ENCODE data around the gene INTS6L. TPM values are rescaled to one million over a fixed set of nuclear protein-coding genes. Genes with fewer than 3 reads are reported as not detected.
A peak's percentile ranks its signal among the peaks of the same experiment; 100 is the strongest.

The INTS6L gene
- total RNA-seq, 1 donor from 2014 or later: 12.9 TPM

DNA sequence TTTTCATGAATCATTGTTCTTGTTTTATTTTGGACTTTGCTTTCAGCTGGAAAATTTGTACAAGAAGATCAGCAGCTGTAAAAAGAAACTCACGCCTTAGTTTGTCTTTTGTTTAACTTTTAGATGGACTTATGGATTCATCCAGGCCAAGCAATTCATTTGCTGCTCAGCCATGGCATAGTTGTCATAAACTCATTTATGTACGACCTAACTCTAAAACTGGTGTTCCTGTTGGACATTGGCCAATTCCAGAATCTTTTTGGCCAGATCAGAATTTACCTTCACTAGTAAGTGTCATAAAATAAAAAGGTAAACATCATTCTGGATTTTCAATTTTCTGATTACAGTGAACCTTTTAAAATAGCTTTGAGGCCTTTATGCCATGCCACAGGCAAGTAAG lies 29.1 kb downstream of the INTS6L start:
- Mint-ChIP-seq H3K27ac (no peak overlapping the region), H3K9me3 (no peaks in the 10 kb centered on the region), H3K36me3 (peaks cover 4% of the 10 kb centered on the region), H3K4me3 (no peak overlapping the region), H3K4me1 (ENCODE audit: unreplicated experiment) (peaks cover 3% of the 10 kb centered on the region), H3K27me3 (no peaks in the 10 kb centered on the region)
- DNase-seq (ENCODE audit: extremely low spot score, unreplicated experiment): no peak
- TF ChIP-seq, protein P1, sequence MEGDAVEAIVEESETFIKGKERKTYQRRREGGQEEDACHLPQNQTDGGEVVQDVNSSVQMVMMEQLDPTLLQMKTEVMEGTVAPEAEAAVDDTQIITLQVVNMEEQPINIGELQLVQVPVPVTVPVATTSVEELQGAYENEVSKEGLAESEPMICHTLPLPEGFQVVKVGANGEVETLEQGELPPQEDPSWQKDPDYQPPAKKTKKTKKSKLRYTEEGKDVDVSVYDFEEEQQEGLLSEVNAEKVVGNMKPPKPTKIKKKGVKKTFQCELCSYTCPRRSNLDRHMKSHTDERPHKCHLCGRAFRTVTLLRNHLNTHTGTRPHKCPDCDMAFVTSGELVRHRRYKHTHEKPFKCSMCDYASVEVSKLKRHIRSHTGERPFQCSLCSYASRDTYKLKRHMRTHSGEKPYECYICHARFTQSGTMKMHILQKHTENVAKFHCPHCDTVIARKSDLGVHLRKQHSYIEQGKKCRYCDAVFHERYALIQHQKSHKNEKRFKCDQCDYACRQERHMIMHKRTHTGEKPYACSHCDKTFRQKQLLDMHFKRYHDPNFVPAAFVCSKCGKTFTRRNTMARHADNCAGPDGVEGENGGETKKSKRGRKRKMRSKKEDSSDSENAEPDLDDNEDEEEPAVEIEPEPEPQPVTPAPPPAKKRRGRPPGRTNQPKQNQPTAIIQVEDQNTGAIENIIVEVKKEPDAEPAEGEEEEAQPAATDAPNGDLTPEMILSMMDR (conservative IDR thresholded peaks at IDR 0.05): no peak

DNA sequence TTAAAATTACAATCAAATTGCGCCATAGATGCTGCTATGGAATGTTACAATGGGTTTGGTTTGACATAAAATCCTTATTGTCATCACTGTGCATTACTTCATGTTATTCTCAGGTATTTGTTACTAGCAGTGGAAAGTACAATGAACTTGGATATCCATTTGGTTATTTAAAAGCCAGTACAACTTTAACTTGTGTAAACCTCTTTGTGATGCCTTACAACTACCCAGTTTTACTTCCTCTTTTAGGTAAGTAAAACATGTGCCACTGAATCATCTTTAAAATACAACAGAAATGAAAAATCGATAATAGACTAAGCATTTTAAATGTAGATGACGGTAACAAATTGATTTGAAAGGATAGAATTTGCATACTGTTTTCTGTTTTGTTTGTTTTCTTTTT lies 35.6 kb downstream of the INTS6L start:
- H3K4me3 Mint-ChIP-seq: no peak overlapping the region
- no peaks in the 10 kb centered on the region for H3K27me3 Mint-ChIP-seq
- peaks cover 7% of the 10 kb centered on the region for H3K36me3 Mint-ChIP-seq
- H3K9me3 Mint-ChIP-seq: no peaks in the 10 kb centered on the region
- TF ChIP-seq, protein P1 (conservative IDR thresholded peaks at IDR 0.05): no peak
- no peak overlapping the region for H3K27ac Mint-ChIP-seq
- H3K4me1 Mint-ChIP-seq (ENCODE audit: unreplicated experiment): no peaks in the 10 kb centered on the region
- no peak for DNase-seq (ENCODE audit: extremely low spot score, unreplicated experiment)

DNA sequence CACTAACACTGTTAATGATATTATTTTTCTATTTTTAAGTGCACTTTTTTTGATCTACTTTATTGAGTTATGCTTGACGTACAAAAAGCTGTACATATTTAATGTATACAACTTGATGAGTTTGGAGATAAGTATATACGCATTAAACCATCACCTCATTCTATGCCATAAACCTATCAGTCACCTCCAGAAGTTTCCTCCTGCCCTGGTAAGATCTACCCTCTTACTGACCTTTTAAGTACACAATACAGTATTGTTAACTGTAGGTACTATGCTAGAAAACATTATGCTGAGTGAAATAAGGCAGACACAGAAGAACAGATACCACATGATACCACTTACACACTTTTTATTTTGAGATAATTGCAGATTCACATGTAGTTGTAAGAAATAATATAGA lies 36.9 kb downstream of the INTS6L start:
- H3K4me1 Mint-ChIP-seq (ENCODE audit: unreplicated experiment): no peaks in the 10 kb centered on the region
- H3K4me3 Mint-ChIP-seq: no peak overlapping the region
- TF ChIP-seq, protein P1 (conservative IDR thresholded peaks at IDR 0.05): no peak
- H3K9me3 Mint-ChIP-seq: no peaks in the 10 kb centered on the region
- H3K27ac Mint-ChIP-seq: no peak overlapping the region
- H3K36me3 Mint-ChIP-seq: peaks cover 3% of the 10 kb centered on the region
- no peaks in the 10 kb centered on the region for H3K27me3 Mint-ChIP-seq
- no peak for DNase-seq (ENCODE audit: extremely low spot score, unreplicated experiment)

DNA sequence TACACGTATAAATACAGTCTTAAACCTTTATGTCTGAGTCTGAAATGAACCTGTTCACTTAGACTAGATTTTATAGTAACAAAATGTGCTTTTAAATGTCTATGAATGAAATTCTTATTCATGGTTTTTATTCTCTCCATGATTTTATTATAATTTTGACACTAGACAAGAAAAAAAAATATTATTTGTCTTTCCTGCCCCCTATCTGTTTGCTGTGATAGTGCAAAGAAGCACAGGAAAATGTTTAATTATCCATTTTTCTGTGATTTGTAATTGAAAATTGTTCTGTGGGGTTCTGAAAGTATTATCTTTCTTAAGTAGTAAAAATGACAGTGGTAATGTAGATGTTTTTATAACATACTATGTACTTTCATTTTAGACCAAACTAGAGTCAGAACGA lies 52.0 kb downstream of the INTS6L start:
- no peak overlapping the region for H3K27ac Mint-ChIP-seq
- no peaks in the 10 kb centered on the region for H3K4me1 Mint-ChIP-seq (ENCODE audit: unreplicated experiment)
- no peaks in the 10 kb centered on the region for H3K27me3 Mint-ChIP-seq
- TF ChIP-seq, protein P1 (conservative IDR thresholded peaks at IDR 0.05): peak; percentile 71
- DNase-seq (ENCODE audit: extremely low spot score, unreplicated experiment): no peak
- peaks cover 6% of the 10 kb centered on the region for H3K36me3 Mint-ChIP-seq
- H3K4me3 Mint-ChIP-seq: no peak overlapping the region
- H3K9me3 Mint-ChIP-seq: no peaks in the 10 kb centered on the region

DNA sequence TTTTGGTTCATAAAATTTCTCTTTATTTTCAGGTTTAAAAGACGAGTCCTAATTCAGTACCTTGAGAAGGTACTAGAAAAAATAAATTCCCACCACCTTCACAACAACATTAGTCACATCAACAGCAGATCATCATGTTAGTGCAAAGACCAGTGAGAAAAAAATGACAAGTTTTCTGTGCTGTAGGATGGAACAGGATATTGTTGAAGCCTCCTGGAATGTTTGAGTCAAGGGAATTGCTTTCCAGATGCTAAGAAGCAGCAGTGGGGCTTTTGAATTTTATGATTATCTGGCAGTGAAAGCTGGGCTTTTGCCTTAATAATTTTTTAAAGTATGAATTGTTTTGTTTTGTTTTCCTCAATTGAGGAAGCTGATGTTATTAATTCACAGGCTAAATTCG lies 61.0 kb downstream of the INTS6L start:
- TF ChIP-seq, protein P1 (conservative IDR thresholded peaks at IDR 0.05): no peak
- Mint-ChIP-seq H3K4me1 (ENCODE audit: unreplicated experiment) (no peaks in the 10 kb centered on the region), H3K4me3 (no peak overlapping the region), H3K27me3 (no peaks in the 10 kb centered on the region), H3K27ac (no peak overlapping the region), H3K36me3 (peaks cover 16% of the 10 kb centered on the region), H3K9me3 (peaks cover 5% of the 10 kb centered on the region)
- no peak for DNase-seq (ENCODE audit: extremely low spot score, unreplicated experiment)

DNA sequence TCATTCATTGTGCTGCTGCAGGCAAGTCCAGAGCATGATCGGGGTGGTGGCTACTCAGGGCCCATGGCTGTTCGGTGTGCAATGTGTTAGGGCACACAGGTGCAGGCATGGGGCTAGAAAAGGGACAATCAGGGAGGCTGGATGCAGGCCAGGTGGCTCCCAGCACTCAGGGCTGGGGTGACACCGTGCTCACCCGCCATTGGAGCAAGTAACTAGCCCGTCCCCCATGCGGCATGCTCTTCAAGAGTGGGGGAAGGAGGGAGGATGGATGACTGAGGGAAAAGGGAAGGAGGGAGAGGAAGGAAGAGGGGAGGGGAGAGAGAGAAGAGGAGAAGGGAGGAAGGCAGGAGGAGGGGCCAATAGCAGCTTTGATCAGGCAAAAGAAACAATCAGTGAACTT lies 64.7 kb downstream of the INTS6L start:
- TF ChIP-seq, protein P1 (conservative IDR thresholded peaks at IDR 0.05): no peak
- H3K4me1 Mint-ChIP-seq (ENCODE audit: unreplicated experiment): no peaks in the 10 kb centered on the region
- peaks cover 5% of the 10 kb centered on the region for H3K9me3 Mint-ChIP-seq
- peaks cover 4% of the 10 kb centered on the region for H3K36me3 Mint-ChIP-seq
- no peaks in the 10 kb centered on the region for H3K27me3 Mint-ChIP-seq
- no peak overlapping the region for H3K4me3 Mint-ChIP-seq
- DNase-seq (ENCODE audit: extremely low spot score, unreplicated experiment): no peak
- no peak overlapping the region for H3K27ac Mint-ChIP-seq

Data from type B pancreatic cell (in vitro differentiated cells).